ENCODE results near the gene TSPAN12.
"Not testable (repeated sequence)": the region's sequence is repeated elsewhere in the genome, so short reads cannot be mapped to it uniquely, and the experiment has no call there.

TSPAN12 gene

DNA sequence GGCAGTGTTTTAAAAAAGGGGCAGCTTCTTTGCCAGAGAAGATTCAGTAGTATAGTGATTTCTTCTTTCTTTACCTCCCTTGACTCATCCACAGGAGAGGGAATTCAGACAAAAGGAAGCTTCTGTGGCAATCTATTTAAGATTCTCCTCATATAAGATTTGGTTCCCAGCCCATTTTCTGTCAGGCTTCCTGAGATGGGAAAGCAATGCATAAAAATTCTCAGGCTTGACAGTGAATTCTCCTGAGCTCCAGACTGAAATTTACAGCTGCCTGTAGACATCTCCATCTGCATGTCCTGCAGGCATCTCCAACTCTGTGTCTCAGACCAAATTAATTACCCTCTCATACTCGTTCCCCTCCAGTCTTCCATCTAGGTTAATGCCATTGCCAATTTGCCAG is 72.8 kb downstream of the TSPAN12 start:
- DNase-seq (ENCODE audit: low read depth) = no peak
- TF ChIP-seq, protein P1, sequence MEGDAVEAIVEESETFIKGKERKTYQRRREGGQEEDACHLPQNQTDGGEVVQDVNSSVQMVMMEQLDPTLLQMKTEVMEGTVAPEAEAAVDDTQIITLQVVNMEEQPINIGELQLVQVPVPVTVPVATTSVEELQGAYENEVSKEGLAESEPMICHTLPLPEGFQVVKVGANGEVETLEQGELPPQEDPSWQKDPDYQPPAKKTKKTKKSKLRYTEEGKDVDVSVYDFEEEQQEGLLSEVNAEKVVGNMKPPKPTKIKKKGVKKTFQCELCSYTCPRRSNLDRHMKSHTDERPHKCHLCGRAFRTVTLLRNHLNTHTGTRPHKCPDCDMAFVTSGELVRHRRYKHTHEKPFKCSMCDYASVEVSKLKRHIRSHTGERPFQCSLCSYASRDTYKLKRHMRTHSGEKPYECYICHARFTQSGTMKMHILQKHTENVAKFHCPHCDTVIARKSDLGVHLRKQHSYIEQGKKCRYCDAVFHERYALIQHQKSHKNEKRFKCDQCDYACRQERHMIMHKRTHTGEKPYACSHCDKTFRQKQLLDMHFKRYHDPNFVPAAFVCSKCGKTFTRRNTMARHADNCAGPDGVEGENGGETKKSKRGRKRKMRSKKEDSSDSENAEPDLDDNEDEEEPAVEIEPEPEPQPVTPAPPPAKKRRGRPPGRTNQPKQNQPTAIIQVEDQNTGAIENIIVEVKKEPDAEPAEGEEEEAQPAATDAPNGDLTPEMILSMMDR (IDR thresholded peaks at IDR 0.05; ENCODE audit: control insufficient read depth, extremely low read depth, insufficient read depth) = no peak
- H3K4me3 ChIP-seq (ENCODE audit: low read depth, low read length) = no peak overlapping the region

DNA sequence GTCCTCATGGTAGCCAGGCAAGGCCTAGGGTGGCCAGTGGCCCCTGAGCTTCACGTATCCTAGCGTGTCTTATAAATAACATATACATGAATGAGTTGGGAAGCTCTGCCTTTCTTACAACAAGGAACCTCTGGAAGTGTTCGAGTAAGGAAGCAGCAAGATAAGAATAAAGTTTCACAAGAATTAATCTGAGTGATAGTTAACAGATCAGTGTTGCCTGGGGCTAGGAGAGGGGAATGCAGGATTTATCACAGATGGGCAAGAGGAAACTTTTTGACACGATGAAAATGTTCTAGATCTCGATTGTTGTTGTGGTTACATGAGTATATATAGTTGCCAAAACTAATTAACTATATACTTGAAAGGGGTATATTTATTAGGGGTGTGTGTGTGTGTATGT is 74.2 kb downstream of the TSPAN12 start:
- H3K4me3 ChIP-seq (ENCODE audit: low read depth, low read length) = no peak overlapping the region
- TF ChIP-seq, protein P1 (IDR thresholded peaks at IDR 0.05; ENCODE audit: control insufficient read depth, extremely low read depth, insufficient read depth) = no peak
- no peak for DNase-seq (ENCODE audit: low read depth)

DNA sequence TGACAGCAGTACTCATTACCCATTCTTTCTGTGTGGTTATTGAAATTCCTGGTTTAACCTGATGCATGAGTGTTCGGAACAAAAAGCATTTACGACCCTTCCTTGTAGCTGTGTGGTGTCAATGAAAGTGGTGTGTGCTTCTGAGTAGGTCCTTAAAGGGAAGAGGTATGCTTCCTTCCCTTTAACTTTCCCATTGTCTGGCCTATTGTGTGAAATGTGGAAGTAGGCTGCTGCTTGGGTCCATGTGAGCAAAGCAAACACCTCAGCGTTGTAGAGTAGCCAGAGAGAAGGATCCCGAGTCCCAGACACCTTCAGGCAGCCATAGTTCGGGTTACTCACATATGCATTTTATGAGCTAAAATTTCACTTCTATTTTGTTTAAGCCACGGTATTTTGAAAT is 74.7 kb downstream of the TSPAN12 start:
- DNase-seq (ENCODE audit: low read depth) = no peak
- no peak overlapping the region for H3K4me3 ChIP-seq (ENCODE audit: low read depth, low read length)
- TF ChIP-seq, protein P1 (IDR thresholded peaks at IDR 0.05; ENCODE audit: control insufficient read depth, extremely low read depth, insufficient read depth) = no peak

DNA sequence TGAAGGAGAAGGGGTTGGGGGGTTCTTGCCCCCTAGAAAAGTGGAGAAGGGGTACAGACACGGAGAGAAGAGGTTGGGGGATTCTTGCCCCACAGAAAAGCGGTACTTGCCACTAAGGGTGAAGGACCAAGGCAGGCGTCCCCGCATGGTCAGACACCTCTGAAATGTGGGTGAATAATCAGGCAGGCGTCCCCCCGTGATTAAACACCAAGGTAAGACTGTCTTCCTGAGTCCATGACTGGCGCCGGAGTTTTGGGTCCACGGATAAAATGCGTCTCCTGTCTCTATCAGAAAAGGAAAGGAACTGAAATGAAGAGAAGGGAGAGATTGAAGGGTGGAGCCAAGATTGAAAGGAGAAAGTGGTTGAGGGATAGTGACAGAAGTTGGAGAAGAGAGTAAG is 76.0 kb downstream of the TSPAN12 start:
- not testable (repeated sequence) for H3K4me3 ChIP-seq (ENCODE audit: low read depth, low read length); DNase-seq (ENCODE audit: low read depth)

DNA sequence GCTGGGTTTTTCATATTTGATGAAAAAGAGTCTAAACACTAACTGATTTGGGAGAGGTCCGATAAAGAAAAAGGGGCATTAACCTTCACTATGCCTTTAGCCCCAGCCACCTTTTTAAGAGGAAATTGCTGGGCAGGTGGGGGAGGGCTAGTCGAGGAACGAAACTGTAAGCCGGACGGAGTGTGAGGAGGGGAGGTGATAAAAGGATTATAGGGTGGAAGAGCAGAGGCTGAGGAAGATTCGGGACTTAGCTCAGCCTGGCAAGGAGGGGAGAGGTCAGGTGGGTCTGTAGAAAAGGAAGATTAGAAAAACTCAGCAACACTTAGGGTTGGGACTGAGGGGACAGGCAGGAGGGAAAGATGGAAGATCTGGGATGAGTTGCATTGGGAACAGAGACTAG is 77.0 kb downstream of the TSPAN12 start:
- DNase-seq (ENCODE audit: low read depth) = no peak
- no peak overlapping the region for H3K4me3 ChIP-seq (ENCODE audit: low read depth, low read length)
- TF ChIP-seq, protein P1 (IDR thresholded peaks at IDR 0.05; ENCODE audit: control insufficient read depth, extremely low read depth, insufficient read depth) = no peak

DNA sequence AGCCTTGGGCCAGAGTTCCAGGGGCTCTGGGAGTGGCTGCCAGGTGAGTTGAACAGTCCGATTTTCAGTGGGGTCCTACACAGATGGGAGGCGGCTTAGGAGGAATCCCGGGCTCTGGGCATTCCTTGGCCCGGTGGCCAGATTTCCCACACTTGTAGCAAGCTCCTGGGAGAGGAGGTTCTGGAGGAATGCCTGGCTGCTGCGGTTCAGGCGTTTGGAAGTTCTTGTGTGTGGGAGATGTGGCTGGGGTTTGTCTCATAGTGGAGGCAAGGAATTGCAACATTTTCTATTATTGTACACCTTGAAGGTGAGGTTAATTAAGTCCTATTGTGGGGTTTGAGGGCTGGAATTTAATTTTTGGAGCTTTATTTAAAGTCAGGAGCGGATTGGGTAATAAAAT is 77.5 kb downstream of the TSPAN12 start:
- not testable (repeated sequence) for DNase-seq (ENCODE audit: low read depth); H3K4me3 ChIP-seq (ENCODE audit: low read depth, low read length)

DNA sequence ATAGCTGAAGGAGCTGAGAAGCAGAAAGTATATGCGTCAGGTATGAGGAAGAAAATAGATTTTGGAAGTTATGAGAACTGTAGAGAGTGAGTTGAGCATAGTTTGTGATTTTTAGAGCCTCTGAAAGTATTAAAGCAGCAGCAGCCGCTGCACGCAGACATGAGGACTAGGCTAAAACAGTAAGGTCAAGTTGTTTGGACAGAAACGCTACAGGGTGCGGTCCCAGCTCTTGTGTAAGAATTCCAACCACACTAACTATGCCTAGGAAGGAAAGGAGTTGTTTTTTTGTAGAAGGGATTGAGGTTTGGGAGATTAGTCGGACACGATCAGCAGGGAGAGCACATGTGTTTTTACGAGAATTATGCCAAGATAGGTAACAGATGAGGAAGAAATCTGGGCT is 78.9 kb downstream of the TSPAN12 start:
- not testable (repeated sequence) for DNase-seq (ENCODE audit: low read depth); H3K4me3 ChIP-seq (ENCODE audit: low read depth, low read length)

DNA sequence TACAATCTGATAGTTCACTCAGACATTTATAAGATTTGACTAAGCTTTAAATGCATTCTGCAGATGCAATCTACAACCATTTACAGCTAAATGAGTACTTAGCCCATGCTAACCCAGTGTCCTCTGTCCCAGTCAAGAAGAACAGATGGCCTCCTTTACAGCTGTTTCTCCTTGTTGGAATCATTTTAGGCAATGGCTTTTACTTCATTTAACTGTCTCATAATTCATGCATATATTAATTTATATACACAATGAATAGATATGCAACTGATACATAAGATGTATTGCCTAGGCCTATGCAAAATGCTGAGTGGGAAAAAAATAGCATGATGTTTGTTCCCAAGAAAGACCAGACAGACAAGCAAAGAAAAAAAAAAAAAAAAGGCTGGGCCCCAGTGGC is 82.2 kb downstream of the TSPAN12 start:
- DNase-seq (ENCODE audit: low read depth) = no peak
- TF ChIP-seq, protein P1 (IDR thresholded peaks at IDR 0.05; ENCODE audit: control insufficient read depth, extremely low read depth, insufficient read depth) = no peak
- H3K4me3 ChIP-seq (ENCODE audit: low read depth, low read length) = no peak overlapping the region

DNA sequence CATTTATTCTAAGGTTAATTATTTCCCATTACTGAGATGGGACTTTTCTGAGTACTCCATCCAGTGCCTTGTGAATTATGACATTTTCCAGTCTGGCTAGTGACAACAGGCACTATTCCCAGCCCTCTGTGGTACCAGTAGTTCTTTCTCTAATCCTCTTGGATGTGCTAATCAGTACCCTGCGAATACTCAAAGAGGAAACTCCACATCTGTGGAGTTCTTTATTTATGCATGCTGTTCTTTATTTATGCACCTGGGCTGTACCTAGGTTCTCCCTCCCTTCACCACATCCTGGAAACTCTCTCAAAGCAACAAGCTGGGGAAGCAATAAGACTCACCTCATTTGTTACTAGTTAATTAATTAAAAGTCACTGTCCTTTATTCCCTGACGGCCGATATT is 83.5 kb downstream of the TSPAN12 start:
- H3K4me3 ChIP-seq (ENCODE audit: low read depth, low read length) = no peak overlapping the region
- DNase-seq (ENCODE audit: low read depth) = no peak
- TF ChIP-seq, protein P1 (IDR thresholded peaks at IDR 0.05; ENCODE audit: control insufficient read depth, extremely low read depth, insufficient read depth) = no peak
